Measurements from ENCODE around the gene TMEM119.

DNA sequence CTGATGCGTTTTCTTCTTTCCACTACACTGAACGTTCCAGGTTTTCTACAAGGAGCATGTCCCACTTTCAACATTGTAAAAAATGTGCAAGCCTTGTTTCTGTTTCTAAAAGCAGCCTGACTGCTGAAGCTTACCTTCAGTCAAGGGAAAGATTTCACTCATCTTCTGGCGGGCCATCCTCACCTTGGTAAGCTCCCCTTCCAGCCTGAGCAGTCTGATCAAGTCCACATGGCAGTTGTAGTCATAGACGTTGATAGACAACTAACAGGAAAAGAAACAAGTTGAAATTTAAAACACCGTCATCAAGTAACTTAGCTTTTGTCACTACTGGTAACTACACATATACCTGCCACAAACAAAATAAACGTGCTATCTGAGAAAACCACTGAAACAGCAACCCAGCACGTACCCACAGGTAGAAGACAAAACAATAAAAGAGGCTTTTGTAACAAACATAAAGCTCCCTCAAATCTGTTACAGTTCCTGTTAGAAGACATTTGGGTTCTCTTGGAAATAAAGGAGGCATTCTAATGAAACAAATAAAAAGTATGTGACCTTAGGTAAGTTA, 48.8 kb downstream of the TMEM119 start:
- TF ChIP-seq CTCF (IDR thresholded peaks at IDR 0.05), result no peak
- no peak for TF ChIP-seq EP300 (IDR thresholded peaks at IDR 0.05)

Data from tibial nerve (tissue), 4 donors.